Liver (tissue), 9 donors: Measurements from ENCODE around the gene SIRT7. TPM values are rescaled to one million over a fixed set of nuclear protein-coding genes. Genes with fewer than 3 reads are reported as not detected.

Source experiments
- DNase-seq: peaks from one replicate; pipeline ENCODE4 v3.0.0-alpha.2; 2017; ENCODE audit warnings: low spot score
- H3K27ac ChIP-seq, 2 donors: one replicate each; pipeline ENCODE4 v1.7.0; 2013; ENCODE audit warnings: inconsistent platforms in 2 of 2, low read length in 2 of 2, control low read depth in 1 of 2, low read depth in 1 of 2, mild to moderate bottlenecking in 1 of 2
- H3K27me3 ChIP-seq, 4 donors: one replicate each; pipeline versions ENCODE4 v1.6.1 to v1.7.0; 2013; ENCODE audit warnings: low read length in 3 of 4, inconsistent platforms in 1 of 4, mild to moderate bottlenecking in 1 of 4, moderate library complexity in 1 of 4; ENCODE audit not compliant: control insufficient read depth in 4 of 4, insufficient read depth in 4 of 4
- H3K36me3 ChIP-seq, 4 donors: one replicate each; pipeline versions ENCODE4 v1.6.1 to v1.7.0; 2013; ENCODE audit warnings: low read length in 3 of 4, mild to moderate bottlenecking in 3 of 4, low read depth in 1 of 4, moderate library complexity in 1 of 4; ENCODE audit not compliant: control insufficient read depth in 4 of 4, insufficient read depth in 3 of 4
- H3K4me1 ChIP-seq, 4 donors: one replicate each; pipeline versions ENCODE4 v1.6.1 to v1.7.0; 2013; ENCODE audit warnings: low read length in 3 of 4, mild to moderate bottlenecking in 3 of 4, moderate library complexity in 1 of 4; ENCODE audit not compliant: control insufficient read depth in 4 of 4, insufficient read depth in 4 of 4
- H3K4me3 ChIP-seq, 3 donors: one replicate each; pipeline versions ENCODE4 v1.6.1 to v1.7.0; 2013; ENCODE audit warnings: low read length in 3 of 3, control low read depth in 1 of 3, low read depth in 1 of 3, mild to moderate bottlenecking in 1 of 3
- H3K9ac ChIP-seq, 2 donors: one replicate each; pipeline ENCODE4 v1.7.0; 2013; ENCODE audit warnings: low read length in 2 of 2, mild to moderate bottlenecking in 2 of 2, moderate library complexity in 2 of 2, control low read depth in 1 of 2, low read depth in 1 of 2
- H3K9me3 ChIP-seq, 4 donors: one replicate each; pipeline versions ENCODE4 v1.6.1 to v1.7.0; 2013; ENCODE audit warnings: low read length in 3 of 4; ENCODE audit not compliant: control insufficient read depth in 4 of 4
- ATF3 ChIP-seq: IDR thresholded peaks from 2 replicates; pipeline ENCODE4 v1.6.1; 2016; ENCODE audit warnings: antibody characterized with exemption
- CTCF ChIP-seq: fragments of 150-350 bp; IDR thresholded peaks from 2 replicates; pipeline ENCODE4 v1.5.1; 2017; ENCODE audit warnings: improper control_type of control experiment, low read depth, low read length; ENCODE audit not compliant: missing input control
- EGR1 ChIP-seq, 2 donors: IDR thresholded peaks; 2 replicates each; pipeline ENCODE4 v1.6.1; 2016 to 2018; ENCODE audit warnings: antibody characterized with exemption in 2 of 2, low read depth in 2 of 2
- FOXA1 ChIP-seq: IDR thresholded peaks from 2 replicates; pipeline ENCODE4 v1.6.1; 2016; ENCODE audit warnings: antibody characterized with exemption
- FOXA2 ChIP-seq: IDR thresholded peaks from 2 replicates; pipeline ENCODE4 v1.6.1; 2016; ENCODE audit warnings: antibody characterized with exemption
- HNF4A ChIP-seq, 2 donors: conservative IDR thresholded peaks; 2 replicates each; pipeline ENCODE4 v1.6.1; 2016; ENCODE audit warnings: antibody characterized with exemption in 2 of 2, mild to moderate bottlenecking in 2 of 2
- HNF4G ChIP-seq: IDR thresholded peaks from 2 replicates; pipeline ENCODE4 v1.6.1; 2016; ENCODE audit warnings: antibody characterized with exemption
- JUND ChIP-seq, 2 donors: IDR thresholded peaks; 2 replicates each; pipeline ENCODE4 v1.6.1; 2016; ENCODE audit warnings: antibody characterized with exemption in 2 of 2
- MAX ChIP-seq: IDR thresholded peaks from 2 replicates; pipeline ENCODE4 v1.6.1; 2016; ENCODE audit warnings: antibody characterized with exemption
- NR2F2 ChIP-seq: IDR thresholded peaks from 2 replicates; pipeline ENCODE4 v1.6.1; 2016; ENCODE audit warnings: antibody characterized with exemption
- RAD21 ChIP-seq, 2 donors: IDR thresholded peaks; 2 replicates each; pipeline ENCODE4 v1.6.1; 2016; ENCODE audit warnings: antibody characterized with exemption in 2 of 2, mild to moderate bottlenecking in 2 of 2
- RXRA ChIP-seq, 2 donors: IDR thresholded peaks; 2 replicates each; pipeline ENCODE4 v1.6.1; 2017 to 2018; ENCODE audit warnings: antibody characterized with exemption in 2 of 2, mild to moderate bottlenecking in 1 of 2
- SP1 ChIP-seq: IDR thresholded peaks from 2 replicates; pipeline ENCODE4 v1.6.1; 2018; ENCODE audit warnings: antibody characterized with exemption, mild to moderate bottlenecking
- TAF1 ChIP-seq: conservative IDR thresholded peaks from 2 replicates; pipeline ENCODE4 v1.6.1; 2016; ENCODE audit warnings: antibody characterized with exemption, mild to moderate bottlenecking
- YY1 ChIP-seq: IDR thresholded peaks from 2 replicates; pipeline ENCODE4 v1.6.1; 2016; ENCODE audit warnings: antibody characterized with exemption, mild to moderate bottlenecking
- WGBS: extraction: QIAGEN DNeasy Blood & Tissue Kit; methylation state at CpG from one replicate; pipeline ENCODE4 v1.1.7; 2013; 5-methylcytosine and 5-hydroxymethylcytosine counted together
- polyA plus RNA-seq, 2 donors: library from polyadenylated mRNA; stranded (reverse) in 1 of 2; unstranded in 1 of 2; fragments of 200-250 nt in 1 of 2; fragments of >200 nt in 1 of 2; fragmentation: Nextera tagmentation in 1 of 2; extraction: Ambion mirVana in 1 of 2; gene quantifications; one replicate each; pipeline versions ENCODE4 v1.2.1 to v1.2.3, GENCODE V29; 2013 to 2015
- total RNA-seq, 2 donors: library from RNA; depleted of rRNA; stranded (reverse); fragments of >200 nt; gene quantifications; one replicate each; pipeline ENCODE4 v1.2.3, GENCODE V29; 2014
- TF ChIP-seq, protein P1 (sequence below): IDR thresholded peaks from 2 replicates; pipeline ENCODE4 v1.6.1; 2016; ENCODE audit warnings: antibody characterized with exemption
- donor health status: healthy.
- donor health status: healthy.
- donor health status: healthy.
- donor health status: healthy.
- donor health status: healthy.

Gene SIRT7
- total and polyA plus RNA-seq, 4 donors, result 7.1 to 16.5 (median 11.5) TPM

- no peak for TF ChIP-seq YY1
- TF ChIP-seq HNF4A (conservative IDR thresholded peaks at IDR 0.05), result no peak
- TF ChIP-seq RAD21 (IDR thresholded peaks at IDR 0.05), result no peak
- no peak for TF ChIP-seq RXRA (IDR thresholded peaks at IDR 0.05)
- TF ChIP-seq SP1, result no peak
- no peak for TF ChIP-seq ATF3
- TF ChIP-seq FOXA2, result no peak
- no peak for TF ChIP-seq NR2F2
- TF ChIP-seq FOXA1, result no peak
- no peak for TF ChIP-seq EGR1 (IDR thresholded peaks at IDR 0.05; ENCODE audit: low read depth in 2 of 2)
- TF ChIP-seq HNF4G, result no peak
- TF ChIP-seq, protein P1, sequence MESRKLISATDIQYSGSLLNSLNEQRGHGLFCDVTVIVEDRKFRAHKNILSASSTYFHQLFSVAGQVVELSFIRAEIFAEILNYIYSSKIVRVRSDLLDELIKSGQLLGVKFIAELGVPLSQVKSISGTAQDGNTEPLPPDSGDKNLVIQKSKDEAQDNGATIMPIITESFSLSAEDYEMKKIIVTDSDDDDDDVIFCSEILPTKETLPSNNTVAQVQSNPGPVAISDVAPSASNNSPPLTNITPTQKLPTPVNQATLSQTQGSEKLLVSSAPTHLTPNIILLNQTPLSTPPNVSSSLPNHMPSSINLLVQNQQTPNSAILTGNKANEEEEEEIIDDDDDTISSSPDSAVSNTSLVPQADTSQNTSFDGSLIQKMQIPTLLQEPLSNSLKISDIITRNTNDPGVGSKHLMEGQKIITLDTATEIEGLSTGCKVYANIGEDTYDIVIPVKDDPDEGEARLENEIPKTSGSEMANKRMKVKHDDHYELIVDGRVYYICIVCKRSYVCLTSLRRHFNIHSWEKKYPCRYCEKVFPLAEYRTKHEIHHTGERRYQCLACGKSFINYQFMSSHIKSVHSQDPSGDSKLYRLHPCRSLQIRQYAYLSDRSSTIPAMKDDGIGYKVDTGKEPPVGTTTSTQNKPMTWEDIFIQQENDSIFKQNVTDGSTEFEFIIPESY, result no peak
- TF ChIP-seq CTCF, result no peak
- TF ChIP-seq TAF1, result no peak
- TF ChIP-seq MAX, result no peak
- no peak for TF ChIP-seq JUND (IDR thresholded peaks at IDR 0.05)
- peaks cover 9 to 45% (median 22%) of the 10 kb centered on the region in 4 donors for H3K36me3 ChIP-seq
- DNase-seq, result no peak
These were observed 29.6 kb downstream of the SIRT7 start for GRCh38 chr17:81888105-81888987.

GRCh38 chr17:81885869-81886548 is 32.0 kb downstream of the SIRT7 start:
- H3K27ac ChIP-seq, result no peak overlapping the region
- TF ChIP-seq FOXA2 (no peak), EGR1 (IDR thresholded peaks at IDR 0.05; ENCODE audit: low read depth in 2 of 2) (no peak), RXRA (IDR thresholded peaks at IDR 0.05) (no peak), SP1 (no peak), CTCF (no peak), HNF4G (no peak), RAD21 (IDR thresholded peaks at IDR 0.05) (no peak), JUND (IDR thresholded peaks at IDR 0.05) (no peak), MAX (no peak), HNF4A (conservative IDR thresholded peaks at IDR 0.05) (no peak), ATF3 (no peak)
- TF ChIP-seq, protein P1, result no peak
- H3K27me3 ChIP-seq, result no peaks in the 10 kb centered on the region
- 94% methylated on average over 11 of the region's 11 CpGs for WGBS
- no peak for DNase-seq
- no peak overlapping the region for H3K9ac ChIP-seq
- H3K36me3 ChIP-seq, result peaks cover 9 to 45% (median 23%) of the 10 kb centered on the region in 4 donors
- no peak overlapping the region for H3K4me3 ChIP-seq
- no peaks in the 10 kb centered on the region for H3K9me3 ChIP-seq
- peaks cover 3 to 15% (median 13%) of the 10 kb centered on the region in 4 donors for H3K4me1 ChIP-seq

More at GRCh38 chr17:81888105-81888987, 29.6 kb downstream of the SIRT7 start:
- no peaks in the 10 kb centered on the region for H3K9me3 ChIP-seq
- no peak overlapping the region for H3K9ac ChIP-seq
- H3K27me3 ChIP-seq, result no peaks in the 10 kb centered on the region
- no peak overlapping the region for H3K27ac ChIP-seq
- peaks cover 6 to 24% (median 19%) of the 10 kb centered on the region in 4 donors for H3K4me1 ChIP-seq
- WGBS, result 96% methylated on average over 44 of the region's 44 CpGs
- no peak overlapping the region for H3K4me3 ChIP-seq
